KMS-11 (cell line): ENCODE results near the gene WSCD2.

ENCODE experiments used
- H2AFZ ChIP-seq: fragments of 200-600 bp; sonication (generic); 2 replicates; pipeline ENCODE4 v1.6.1; 2016; ENCODE audit warnings: antibody characterized with exemption, mixed run types, low read depth
- H3K27ac ChIP-seq: fragments of 200-600 bp; sonication (generic); 2 replicates; pipeline ENCODE4 v1.6.1; 2016; ENCODE audit warnings: mild to moderate bottlenecking, mixed run types
- H3K27me3 ChIP-seq: fragments of 200-600 bp; sonication (generic); 2 replicates; pipeline ENCODE4 v1.6.1; 2017; ENCODE audit warnings: mild to moderate bottlenecking, low read depth, mixed run types, moderate library complexity; ENCODE audit not compliant: insufficient read depth
- H3K36me3 ChIP-seq: fragments of 200-600 bp; sonication (generic); 2 replicates; pipeline ENCODE4 v1.6.1; 2017; ENCODE audit warnings: mild to moderate bottlenecking, mixed run types; ENCODE audit not compliant: insufficient read depth
- H3K4me1 ChIP-seq: fragments of 200-600 bp; sonication (generic); 2 replicates; pipeline ENCODE4 v1.6.1; 2016; ENCODE audit warnings: mild to moderate bottlenecking, low read depth, mixed run types; ENCODE audit not compliant: poor library complexity, severe bottlenecking
- H3K4me2 ChIP-seq: fragments of 200-600 bp; sonication (generic); 2 replicates; pipeline ENCODE4 v1.7.0; 2016; ENCODE audit warnings: mild to moderate bottlenecking, mixed run types
- H3K4me3 ChIP-seq: fragments of 200-600 bp; sonication (generic); IDR thresholded peaks from 2 replicates; pipeline ENCODE4 v1.6.1; 2017; ENCODE audit warnings: low read depth, low read length, mixed read lengths; ENCODE audit not compliant: insufficient read depth
- H3K79me2 ChIP-seq: fragments of 200-600 bp; sonication (generic); 2 replicates; pipeline ENCODE4 v1.6.1; 2016; ENCODE audit warnings: low read depth, mixed run types; ENCODE audit not compliant: insufficient read depth
- H3K9ac ChIP-seq: fragments of 200-600 bp; sonication (generic); 2 replicates; pipeline ENCODE4 v1.6.1; 2016; ENCODE audit warnings: mild to moderate bottlenecking, mixed run types
- H4K20me1 ChIP-seq: fragments of 200-600 bp; sonication (generic); 2 replicates; pipeline ENCODE4 v1.6.1; 2016; ENCODE audit warnings: mild to moderate bottlenecking, mixed run types; ENCODE audit not compliant: insufficient read depth
- TF ChIP-seq, protein P1 (sequence below): fragments of 200-600 bp; sonication (generic); conservative IDR thresholded peaks from 2 replicates; pipeline ENCODE4 v1.6.1; 2017; ENCODE audit warnings: low read depth, mild to moderate bottlenecking, antibody characterized with exemption, low read length, moderate library complexity, mixed read lengths

Gene WSCD2

DNA sequence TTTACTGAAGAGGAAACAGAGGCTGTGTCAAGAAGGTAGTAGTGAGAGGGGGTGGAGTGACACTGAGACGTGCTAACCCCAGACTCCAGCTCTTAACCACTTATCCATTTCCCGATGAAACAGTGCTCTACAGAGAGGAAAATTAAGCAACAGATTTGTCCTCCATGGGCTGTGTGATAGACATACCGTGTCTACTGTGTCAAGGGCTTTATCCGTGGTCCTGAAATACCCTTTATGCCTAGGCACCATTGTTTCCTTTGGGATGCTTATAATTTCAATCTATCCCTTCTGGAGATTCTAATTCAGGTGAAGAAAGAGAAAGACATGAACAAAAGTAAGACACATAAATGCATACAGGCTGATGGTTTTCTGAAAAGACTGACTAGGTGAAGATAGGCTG lies 138.4 kb downstream of the WSCD2 start:
- no peak overlapping the region for H2AFZ ChIP-seq

GRCh38 chr12:108268397-108268796 lies 139.3 kb downstream of the WSCD2 start:
- Histone ChIP-seq H2AFZ (no peak overlapping the region), H3K27me3 (no peaks in the 10 kb centered on the region), H4K20me1 (no peaks in the 10 kb centered on the region), H3K36me3 (no peaks in the 10 kb centered on the region), H3K4me3 (no peak overlapping the region), H3K9ac (no peak overlapping the region), H3K27ac (no peak overlapping the region), H3K79me2 (no peaks in the 10 kb centered on the region), H3K4me1 (no peaks in the 10 kb centered on the region), H3K4me2 (no peak overlapping the region)
- TF ChIP-seq, protein P1, sequence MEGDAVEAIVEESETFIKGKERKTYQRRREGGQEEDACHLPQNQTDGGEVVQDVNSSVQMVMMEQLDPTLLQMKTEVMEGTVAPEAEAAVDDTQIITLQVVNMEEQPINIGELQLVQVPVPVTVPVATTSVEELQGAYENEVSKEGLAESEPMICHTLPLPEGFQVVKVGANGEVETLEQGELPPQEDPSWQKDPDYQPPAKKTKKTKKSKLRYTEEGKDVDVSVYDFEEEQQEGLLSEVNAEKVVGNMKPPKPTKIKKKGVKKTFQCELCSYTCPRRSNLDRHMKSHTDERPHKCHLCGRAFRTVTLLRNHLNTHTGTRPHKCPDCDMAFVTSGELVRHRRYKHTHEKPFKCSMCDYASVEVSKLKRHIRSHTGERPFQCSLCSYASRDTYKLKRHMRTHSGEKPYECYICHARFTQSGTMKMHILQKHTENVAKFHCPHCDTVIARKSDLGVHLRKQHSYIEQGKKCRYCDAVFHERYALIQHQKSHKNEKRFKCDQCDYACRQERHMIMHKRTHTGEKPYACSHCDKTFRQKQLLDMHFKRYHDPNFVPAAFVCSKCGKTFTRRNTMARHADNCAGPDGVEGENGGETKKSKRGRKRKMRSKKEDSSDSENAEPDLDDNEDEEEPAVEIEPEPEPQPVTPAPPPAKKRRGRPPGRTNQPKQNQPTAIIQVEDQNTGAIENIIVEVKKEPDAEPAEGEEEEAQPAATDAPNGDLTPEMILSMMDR: no peak

More for the DNA sequence above, 138.4 kb downstream of the WSCD2 start:
- Histone ChIP-seq H4K20me1 (no peaks in the 10 kb centered on the region), H3K27ac (no peak overlapping the region), H3K4me2 (no peak overlapping the region), H3K79me2 (no peaks in the 10 kb centered on the region), H3K4me1 (no peaks in the 10 kb centered on the region), H3K9ac (no peak overlapping the region), H3K36me3 (no peaks in the 10 kb centered on the region), H3K27me3 (no peaks in the 10 kb centered on the region), H3K4me3 (no peak overlapping the region)
- TF ChIP-seq, protein P1: no peak

GRCh38 chr12:108269224-108269623 lies 140.1 kb downstream of the WSCD2 start:
- Histone ChIP-seq H3K4me3 (no peak overlapping the region), H3K27ac (no peak overlapping the region), H4K20me1 (no peaks in the 10 kb centered on the region), H3K36me3 (no peaks in the 10 kb centered on the region), H3K79me2 (no peaks in the 10 kb centered on the region), H3K9ac (no peak overlapping the region), H3K4me1 (no peaks in the 10 kb centered on the region), H3K27me3 (no peaks in the 10 kb centered on the region), H3K4me2 (no peak overlapping the region), H2AFZ (no peak overlapping the region)
- TF ChIP-seq, protein P1: no peak

DNA sequence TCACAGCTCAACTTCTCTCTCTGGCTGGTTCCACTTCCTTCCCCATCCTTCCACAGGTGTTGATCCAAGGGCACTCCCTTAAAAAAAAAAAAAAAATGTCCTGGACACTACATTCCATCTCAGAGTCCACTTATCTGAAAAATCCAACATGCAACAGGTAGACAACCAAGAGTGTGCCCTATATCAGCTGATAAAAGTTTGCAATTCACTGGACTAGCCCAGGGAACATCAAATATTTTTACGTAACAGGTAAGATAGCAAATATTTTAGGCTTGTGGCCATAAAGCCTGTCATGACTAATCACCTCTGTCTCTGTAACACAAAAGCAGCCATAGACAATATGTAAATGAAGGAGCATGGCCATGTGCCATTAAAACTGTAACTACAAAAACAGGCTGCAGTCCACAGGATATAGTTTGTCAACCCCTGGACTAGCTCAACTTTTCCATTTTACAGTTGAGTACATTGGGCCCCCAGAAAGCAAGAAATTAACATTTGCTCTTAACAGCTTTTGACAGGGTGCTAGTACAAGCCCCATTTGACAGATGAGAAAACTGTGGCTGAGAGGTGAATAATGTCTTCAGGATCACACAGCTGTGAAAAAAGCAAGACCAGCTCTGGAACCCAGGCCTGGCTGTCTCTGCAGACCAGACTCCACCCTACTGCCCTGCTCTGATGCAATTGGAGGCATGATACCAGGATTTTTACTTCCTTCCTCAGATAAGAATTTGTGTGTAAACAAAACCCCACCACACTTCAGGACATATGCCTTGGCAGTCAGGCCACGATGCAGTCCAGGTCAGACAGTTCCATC lies 141.2 kb downstream of the WSCD2 start:
- Histone ChIP-seq H3K9ac (no peak overlapping the region), H3K27me3 (no peaks in the 10 kb centered on the region), H3K4me1 (no peaks in the 10 kb centered on the region), H3K79me2 (no peaks in the 10 kb centered on the region), H3K36me3 (no peaks in the 10 kb centered on the region), H3K4me3 (no peak overlapping the region), H2AFZ (no peak overlapping the region), H3K4me2 (no peak overlapping the region), H4K20me1 (no peaks in the 10 kb centered on the region), H3K27ac (no peak overlapping the region)
- TF ChIP-seq, protein P1: no peak
